Endothelial cell (in vitro differentiated cells): ENCODE data around the gene BCL10. TPM values are rescaled to one million over a fixed set of nuclear protein-coding genes. Genes with fewer than 3 reads are reported as not detected.

ENCODE experiments used
- DNase-seq: peaks from one replicate; pipeline ENCODE4 v3.0.0; 2021; ENCODE audit warnings: low spot score
- H3K27ac Mint-ChIP-seq: one replicate; pipeline ENCODE4 v1.8.0; 2021; ENCODE audit warnings: mixed read lengths, inconsistent platforms; ENCODE audit not compliant: unreplicated experiment
- H3K27me3 Mint-ChIP-seq: one replicate; pipeline ENCODE4 v1.8.0; 2021; ENCODE audit warnings: mild to moderate bottlenecking, moderate library complexity, mixed read lengths, inconsistent platforms; ENCODE audit not compliant: unreplicated experiment
- H3K36me3 Mint-ChIP-seq: one replicate; pipeline ENCODE4 v1.8.0; 2021; ENCODE audit warnings: mild to moderate bottlenecking, low read depth, mixed read lengths, inconsistent platforms; ENCODE audit not compliant: unreplicated experiment
- H3K4me1 Mint-ChIP-seq: one replicate; pipeline ENCODE4 v1.8.0; 2021; ENCODE audit warnings: mild to moderate bottlenecking, mixed read lengths, inconsistent platforms; ENCODE audit not compliant: unreplicated experiment
- H3K4me3 Mint-ChIP-seq: one replicate; pipeline ENCODE4 v1.8.0; 2021; ENCODE audit warnings: mild to moderate bottlenecking, mixed read lengths, inconsistent platforms; ENCODE audit not compliant: unreplicated experiment
- H3K9me3 Mint-ChIP-seq: one replicate; pipeline ENCODE4 v1.8.0; 2021; ENCODE audit warnings: mixed read lengths, inconsistent platforms; ENCODE audit not compliant: unreplicated experiment
- CTCF ChIP-seq: fragments of 200-600 bp; sonication (generic); IDR thresholded peaks from one replicate; pipeline ENCODE4 v1.5.0; 2021; ENCODE audit warnings: antibody characterized with exemption; ENCODE audit not compliant: unreplicated experiment
- total RNA-seq: library from RNA; stranded (reverse); fragmentation: NEBNext Ultra II Directional; extraction: Animal tissue kit (Norgen Biotek cat#: 25700); gene quantifications from one replicate; pipeline ENCODE4 v1.2.1, GENCODE V29; 2021; ENCODE audit not compliant: unreplicated experiment

BCL10 gene
- total RNA-seq, 1 donor from 2014 or later, result 33.6 TPM

GRCh38 chr1:85284202-85284601 lies 7.8 kb upstream of the BCL10 start:
- H3K9me3 Mint-ChIP-seq, result no peaks in the 10 kb centered on the region
- H3K4me1 Mint-ChIP-seq, result no peaks in the 10 kb centered on the region
- TF ChIP-seq CTCF, result no peak
- DNase-seq, result no peak
- no peak overlapping the region for H3K4me3 Mint-ChIP-seq
- H3K27me3 Mint-ChIP-seq, result peaks cover 5% of the 10 kb centered on the region
- no peak overlapping the region for H3K27ac Mint-ChIP-seq
- no peaks in the 10 kb centered on the region for H3K36me3 Mint-ChIP-seq

GRCh38 chr1:85283475-85284199 lies 7.2 kb upstream of the BCL10 start:
- no peaks in the 10 kb centered on the region for H3K4me1 Mint-ChIP-seq
- no peaks in the 10 kb centered on the region for H3K9me3 Mint-ChIP-seq
- H3K36me3 Mint-ChIP-seq, result no peaks in the 10 kb centered on the region
- peaks cover 5% of the 10 kb centered on the region for H3K27me3 Mint-ChIP-seq
- DNase-seq, result no peak
- H3K4me3 Mint-ChIP-seq, result no peak overlapping the region
- H3K27ac Mint-ChIP-seq, result no peak overlapping the region
- no peak for TF ChIP-seq CTCF

GRCh38 chr1:85282424-85282823 lies 6.0 kb upstream of the BCL10 start:
- no peak overlapping the region for H3K27ac Mint-ChIP-seq
- H3K36me3 Mint-ChIP-seq, result no peaks in the 10 kb centered on the region
- no peaks in the 10 kb centered on the region for H3K9me3 Mint-ChIP-seq
- DNase-seq, result no peak
- H3K27me3 Mint-ChIP-seq, result peaks cover 5% of the 10 kb centered on the region
- TF ChIP-seq CTCF, result no peak
- no peak overlapping the region for H3K4me3 Mint-ChIP-seq
- no peaks in the 10 kb centered on the region for H3K4me1 Mint-ChIP-seq

- TF ChIP-seq CTCF, result no peak
- H3K27me3 Mint-ChIP-seq, result peaks cover 9% of the 10 kb centered on the region
- DNase-seq, result no peak
- H3K4me3 Mint-ChIP-seq, result no peak overlapping the region
- peaks cover 4% of the 10 kb centered on the region for H3K4me1 Mint-ChIP-seq
- H3K27ac Mint-ChIP-seq, result no peak overlapping the region
- no peaks in the 10 kb centered on the region for H3K36me3 Mint-ChIP-seq
- no peaks in the 10 kb centered on the region for H3K9me3 Mint-ChIP-seq
Measured at GRCh38 chr1:85280636-85281035, 4.2 kb upstream of the BCL10 start.

- Mint-ChIP-seq H3K4me1 (peaks cover 12% of the 10 kb centered on the region), H3K4me3 (no peak overlapping the region), H3K27me3 (peaks cover 11% of the 10 kb centered on the region), H3K9me3 (no peaks in the 10 kb centered on the region), H3K36me3 (no peaks in the 10 kb centered on the region), H3K27ac (no peak overlapping the region)
- no peak for DNase-seq
- TF ChIP-seq CTCF, result no peak
Measured at GRCh38 chr1:85279458-85280080, 3.1 kb upstream of the BCL10 start.
